CD4-positive, alpha-beta T cell treated with Interleukin-15 for 1 hour (primary cell): ENCODE data around the gene CYSRT1.
"Not testable (repeated sequence)": the region's sequence is repeated elsewhere in the genome, so short reads cannot be mapped to it uniquely, and the experiment has no call there.

Experiments
- DNase-seq: peaks from one replicate; pipeline ENCODE4 v3.0.0-alpha.2; 2020

The CYSRT1 gene

GRCh38 chr9:137253717-137254623 lies 29.0 kb downstream of the CYSRT1 start:
- no peak for DNase-seq

- DNase-seq = peak; percentile 92
Measured at GRCh38 chr9:137254624-137255447, 29.9 kb downstream of the CYSRT1 start, which contains the start of gene NELFB. Gene NELFB, plus strand, starts transcription at chr9:137255327.

- DNase-seq = no peak
Measured at GRCh38 chr9:137255448-137256114, 30.6 kb downstream of the CYSRT1 start.

- no peak for DNase-seq
Measured at GRCh38 chr9:137256362-137256761, 31.4 kb downstream of the CYSRT1 start.

GRCh38 chr9:137256856-137257255 lies 31.9 kb downstream of the CYSRT1 start:
- DNase-seq = no peak

- not testable (repeated sequence) for DNase-seq
Measured at GRCh38 chr9:137262173-137262908, 37.4 kb downstream of the CYSRT1 start.

GRCh38 chr9:137262909-137263285 lies 37.9 kb downstream of the CYSRT1 start:
- no peak for DNase-seq

GRCh38 chr9:137263506-137263905 lies 38.5 kb downstream of the CYSRT1 start:
- no peak for DNase-seq

- DNase-seq = no peak
Measured at GRCh38 chr9:137264067-137264466, 39.1 kb downstream of the CYSRT1 start.

- DNase-seq = no peak
Measured at GRCh38 chr9:137265496-137266161, 40.7 kb downstream of the CYSRT1 start.

GRCh38 chr9:137266162-137266527 lies 41.2 kb downstream of the CYSRT1 start:
- no peak for DNase-seq

GRCh38 chr9:137266585-137267453 lies 41.8 kb downstream of the CYSRT1 start:
- no peak for DNase-seq

- DNase-seq = no peak
Measured at GRCh38 chr9:137267933-137268355, 43.0 kb downstream of the CYSRT1 start.

GRCh38 chr9:137268538-137269201 lies 43.7 kb downstream of the CYSRT1 start:
- no peak for DNase-seq

GRCh38 chr9:137269231-137269772 lies 44.3 kb downstream of the CYSRT1 start:
- DNase-seq = no peak

- no peak for DNase-seq
Measured at GRCh38 chr9:137270929-137271695, 46.1 kb downstream of the CYSRT1 start.

GRCh38 chr9:137271696-137272076 lies 46.7 kb downstream of the CYSRT1 start:
- DNase-seq = no peak

- no peak for DNase-seq
Measured at GRCh38 chr9:137272241-137273094, 47.5 kb downstream of the CYSRT1 start.
